Smooth muscle cell (in vitro differentiated cells): Measurements from ENCODE around the gene NTM. TPM values are rescaled to one million over a fixed set of nuclear protein-coding genes. Genes with fewer than 3 reads are reported as not detected.

Source experiments
- DNase-seq: peaks from one replicate; lab custom pipeline; 2025; ENCODE audit not compliant: unreplicated experiment; lab: John Stamatoyannopoulos, UW
- H2AFZ ChIP-seq: fragments of 200-600 bp; sonication (generic); 2 replicates; pipeline ENCODE4 v1.6.0; 2016; ENCODE audit warnings: antibody characterized with exemption, low read depth, mild to moderate bottlenecking
- H3F3A ChIP-seq: fragments of 200-600 bp; sonication (generic); 2 replicates; pipeline ENCODE4 v1.6.0; 2017; ENCODE audit warnings: antibody characterized with exemption, low read depth
- H3K27ac ChIP-seq: fragments of 200-600 bp; sonication (generic); 2 replicates; pipeline ENCODE4 v1.5.1; 2016; ENCODE audit warnings: low read depth, mild to moderate bottlenecking
- H3K27me3 ChIP-seq: fragments of 200-600 bp; sonication (generic); 2 replicates; pipeline ENCODE4 v1.6.1; 2016; ENCODE audit warnings: low read depth, mild to moderate bottlenecking
- H3K36me3 ChIP-seq: fragments of 200-600 bp; sonication (generic); 2 replicates; pipeline ENCODE4 v1.5.1; 2016; ENCODE audit warnings: low read depth
- H3K4me1 ChIP-seq: fragments of 200-600 bp; sonication (generic); 2 replicates; pipeline ENCODE4 v1.5.1; 2016; ENCODE audit warnings: low read depth
- H3K4me2 ChIP-seq: fragments of 200-600 bp; sonication (generic); 2 replicates; pipeline ENCODE4 v1.6.0; 2016; ENCODE audit warnings: mild to moderate bottlenecking
- H3K4me3 ChIP-seq: fragments of 200-600 bp; sonication (generic); 2 replicates; pipeline ENCODE4 v1.5.1; 2016; ENCODE audit warnings: mild to moderate bottlenecking
- H3K79me2 ChIP-seq: fragments of 200-600 bp; sonication (generic); 2 replicates; pipeline ENCODE4 v1.6.0; 2016; ENCODE audit warnings: low read depth, mild to moderate bottlenecking
- H3K9ac ChIP-seq: fragments of 200-600 bp; sonication (generic); 2 replicates; pipeline ENCODE4 v1.6.0; 2016; ENCODE audit warnings: low read depth
- H3K9me3 ChIP-seq: fragments of 200-600 bp; sonication (generic); replicated peaks from 2 replicates; pipeline ENCODE4 v1.5.1; 2016; ENCODE audit warnings: low read depth
- H4K20me1 ChIP-seq: fragments of 200-600 bp; sonication (generic); 2 replicates; pipeline ENCODE4 v1.6.0; 2016; ENCODE audit warnings: low read depth
- WGBS: methylation state at CpG from one replicate; pipeline ENCODE4 v1.1.7; 2016; ENCODE audit warnings: low lambda C conversion rate; 5-methylcytosine and 5-hydroxymethylcytosine counted together
- polyA plus RNA-seq: library from polyadenylated mRNA; unstranded; fragments of >200 nt; fragmentation: Nextera tagmentation; extraction: Ambion mirVana; gene quantifications from 2 replicates; pipeline ENCODE4 v1.2.1, GENCODE V29; 2016
- total RNA-seq: library from RNA; depleted of rRNA; stranded (reverse); fragments of >200 nt; gene quantifications from 2 replicates; pipeline ENCODE4 v1.2.3, GENCODE V29; 2014
- TF ChIP-seq, protein P1 (sequence below): fragments of 200-600 bp; sonication (generic); IDR thresholded peaks from 2 replicates; pipeline ENCODE4 v1.5.1; 2017; ENCODE audit warnings: borderline replicate concordance, mild to moderate bottlenecking, antibody characterized with exemption; ENCODE audit not compliant: insufficient read depth, poor library complexity, severe bottlenecking

Gene NTM
- total and polyA plus RNA-seq, 2 experiments from 2014 or later: 68.9 to 123 TPM

DNA sequence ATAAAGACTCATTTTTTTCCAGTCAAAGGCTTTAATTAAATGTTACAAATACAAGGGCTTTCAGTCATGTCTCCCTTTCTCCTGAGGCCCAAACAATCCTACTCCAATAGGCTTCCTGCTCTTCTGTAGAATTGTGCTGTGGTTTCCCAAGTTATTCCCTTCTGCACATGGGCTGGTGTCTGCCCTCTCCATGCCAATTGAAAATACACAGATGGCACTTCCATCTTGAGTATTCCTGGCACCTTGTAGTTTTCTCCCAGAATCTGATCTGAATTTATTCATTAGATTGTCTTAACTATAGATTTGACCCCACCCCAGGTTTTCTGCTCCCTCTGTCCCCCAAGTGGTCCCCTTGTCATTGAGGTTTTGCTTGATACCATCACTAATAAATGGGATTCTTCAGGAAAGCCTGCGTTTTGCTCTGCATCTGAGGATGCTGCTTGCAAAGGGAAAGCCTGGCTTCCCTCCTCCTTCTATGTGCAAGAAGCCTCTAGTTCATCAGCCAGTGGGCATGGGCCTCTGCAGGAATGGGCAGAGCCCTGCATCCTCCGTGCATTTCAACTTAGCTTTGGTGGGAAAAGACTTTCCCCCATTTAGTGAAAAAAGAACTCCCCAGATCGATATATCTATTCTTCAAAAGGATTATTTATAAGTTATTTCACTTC, 926.7 kb downstream of the NTM start:
- Histone ChIP-seq H3K36me3 (no peaks in the 10 kb centered on the region), H3K27me3 (peaks cover 3% of the 10 kb centered on the region), H3K79me2 (no peaks in the 10 kb centered on the region), H3K4me1 (no peaks in the 10 kb centered on the region), H3K9me3 (no peaks in the 10 kb centered on the region), H3F3A (no peaks in the 10 kb centered on the region), H3K27ac (no peak overlapping the region), H3K4me2 (no peak overlapping the region), H3K4me3 (no peak overlapping the region), H2AFZ (no peak overlapping the region), H4K20me1 (peaks cover 21% of the 10 kb centered on the region), H3K9ac (no peak overlapping the region)
- 89% methylated on average over 3 of the region's 3 CpGs for WGBS
- DNase-seq: no peak
- TF ChIP-seq, protein P1, sequence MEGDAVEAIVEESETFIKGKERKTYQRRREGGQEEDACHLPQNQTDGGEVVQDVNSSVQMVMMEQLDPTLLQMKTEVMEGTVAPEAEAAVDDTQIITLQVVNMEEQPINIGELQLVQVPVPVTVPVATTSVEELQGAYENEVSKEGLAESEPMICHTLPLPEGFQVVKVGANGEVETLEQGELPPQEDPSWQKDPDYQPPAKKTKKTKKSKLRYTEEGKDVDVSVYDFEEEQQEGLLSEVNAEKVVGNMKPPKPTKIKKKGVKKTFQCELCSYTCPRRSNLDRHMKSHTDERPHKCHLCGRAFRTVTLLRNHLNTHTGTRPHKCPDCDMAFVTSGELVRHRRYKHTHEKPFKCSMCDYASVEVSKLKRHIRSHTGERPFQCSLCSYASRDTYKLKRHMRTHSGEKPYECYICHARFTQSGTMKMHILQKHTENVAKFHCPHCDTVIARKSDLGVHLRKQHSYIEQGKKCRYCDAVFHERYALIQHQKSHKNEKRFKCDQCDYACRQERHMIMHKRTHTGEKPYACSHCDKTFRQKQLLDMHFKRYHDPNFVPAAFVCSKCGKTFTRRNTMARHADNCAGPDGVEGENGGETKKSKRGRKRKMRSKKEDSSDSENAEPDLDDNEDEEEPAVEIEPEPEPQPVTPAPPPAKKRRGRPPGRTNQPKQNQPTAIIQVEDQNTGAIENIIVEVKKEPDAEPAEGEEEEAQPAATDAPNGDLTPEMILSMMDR: no peak

DNA sequence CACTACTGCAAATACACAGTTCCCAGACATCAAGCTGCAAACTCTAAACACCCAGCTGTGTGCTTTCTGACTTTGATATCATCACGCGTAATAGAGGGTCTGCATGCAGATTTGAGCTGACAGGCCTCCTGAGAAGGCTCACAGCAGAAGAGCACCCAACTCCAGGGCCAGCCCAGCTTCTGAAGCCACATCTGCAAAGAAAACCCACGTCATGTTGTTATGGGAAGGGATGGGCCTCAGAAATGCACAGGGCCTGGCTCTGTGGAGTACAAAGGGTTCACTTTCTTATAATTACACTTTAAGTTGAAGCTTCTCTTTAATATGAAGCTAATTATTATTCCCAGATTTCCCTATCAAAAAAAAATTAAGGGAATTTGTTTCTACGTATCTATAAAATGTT, 927.9 kb downstream of the NTM start:
- H3K36me3 ChIP-seq: no peaks in the 10 kb centered on the region
- H3K4me1 ChIP-seq: no peaks in the 10 kb centered on the region
- WGBS: 92% methylated on average over 4 of the region's 4 CpGs

DNA sequence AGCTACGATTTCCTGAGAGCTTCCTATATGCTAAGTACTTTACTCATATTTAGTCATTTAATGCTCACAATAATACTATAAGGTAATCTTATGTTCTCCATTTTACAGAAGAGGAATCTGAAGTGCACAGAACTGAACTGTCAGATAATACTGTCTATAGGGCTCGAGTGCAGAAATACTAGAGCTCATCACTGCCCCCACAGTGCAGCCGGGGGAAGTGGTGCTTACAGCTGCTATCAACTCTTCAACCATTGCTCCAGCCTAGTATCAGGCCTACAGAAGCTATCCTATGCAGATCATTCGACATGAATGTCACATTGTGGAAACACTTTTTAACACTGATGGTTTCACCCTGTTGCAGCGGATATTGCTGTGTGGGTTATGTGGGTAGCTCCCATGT, 929.9 kb downstream of the NTM start:
- Histone ChIP-seq H3K79me2 (no peaks in the 10 kb centered on the region), H3K9me3 (no peaks in the 10 kb centered on the region), H3K27ac (no peak overlapping the region), H3K9ac (no peak overlapping the region), H2AFZ (no peak overlapping the region), H3F3A (no peaks in the 10 kb centered on the region), H4K20me1 (peaks cover 20% of the 10 kb centered on the region), H3K27me3 (peaks cover 3% of the 10 kb centered on the region), H3K36me3 (no peaks in the 10 kb centered on the region), H3K4me3 (no peak overlapping the region), H3K4me2 (no peak overlapping the region), H3K4me1 (no peaks in the 10 kb centered on the region)
- no peak for DNase-seq
- TF ChIP-seq, protein P1: peak; percentile 12
- 66% methylated on average over 5 of the region's 5 CpGs for WGBS

More for the DNA sequence above, 927.9 kb downstream of the NTM start:
- Histone ChIP-seq H2AFZ (no peak overlapping the region), H3K4me3 (no peak overlapping the region), H4K20me1 (peaks cover 21% of the 10 kb centered on the region), H3K27me3 (peaks cover 3% of the 10 kb centered on the region), H3K9ac (no peak overlapping the region), H3K79me2 (no peaks in the 10 kb centered on the region), H3K27ac (no peak overlapping the region), H3K9me3 (no peaks in the 10 kb centered on the region), H3K4me2 (no peak overlapping the region), H3F3A (no peaks in the 10 kb centered on the region)
- no peak for DNase-seq
- TF ChIP-seq, protein P1: no peak

DNA sequence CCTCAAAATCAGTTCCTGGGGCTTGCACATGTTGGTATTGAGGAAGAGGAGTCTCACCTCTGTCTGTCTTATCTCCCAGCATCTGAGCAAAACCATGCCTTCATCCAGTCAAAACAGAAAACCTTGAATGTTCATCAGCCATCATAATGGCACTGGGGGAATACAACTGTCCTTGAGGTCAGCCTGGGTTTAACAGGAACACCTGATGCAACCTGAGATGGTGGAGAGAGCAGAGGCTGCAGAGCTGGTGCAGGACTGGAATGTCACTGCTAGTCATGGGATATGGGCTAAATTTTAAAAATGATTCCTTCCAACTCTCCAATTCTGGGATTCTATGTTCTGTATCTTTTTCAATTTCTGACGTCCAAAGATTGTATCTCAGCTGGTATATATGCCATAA, 931.0 kb downstream of the NTM start:
- Histone ChIP-seq H3K4me3 (no peak overlapping the region), H3F3A (no peaks in the 10 kb centered on the region), H3K9me3 (no peaks in the 10 kb centered on the region), H3K4me2 (no peak overlapping the region), H3K36me3 (no peaks in the 10 kb centered on the region), H4K20me1 (peaks cover 16% of the 10 kb centered on the region), H3K4me1 (no peaks in the 10 kb centered on the region), H3K27ac (no peak overlapping the region), H3K27me3 (peaks cover 3% of the 10 kb centered on the region), H3K9ac (no peak overlapping the region), H3K79me2 (no peaks in the 10 kb centered on the region), H2AFZ (no peak overlapping the region)
- 86% methylated on average over 1 of the region's 1 CpG for WGBS
- no peak for DNase-seq
- TF ChIP-seq, protein P1: no peak
